Uterus (tissue), 2 donors: ENCODE results near the gene RBM15.

Experiments
- POLR2A ChIP-seq, 2 donors: fragments of 450-650 bp; IDR thresholded peaks; one replicate each; pipeline ENCODE4 v1.6.1; 2016; ENCODE audit warnings: antibody characterized with exemption in 2 of 2, mild to moderate bottlenecking in 1 of 2, moderate library complexity in 1 of 2
- TF ChIP-seq, protein P1 (sequence below), 4 experiments: fragments of 200-600 bp in 2 of 4; fragments of 450-650 bp in 2 of 4; sonication (generic) in 2 of 4; IDR thresholded peaks; one replicate each; pipeline ENCODE4 v1.5.1; 2016 to 2019; ENCODE audit warnings: antibody characterized with exemption in 4 of 4, mild to moderate bottlenecking in 2 of 4, moderate library complexity in 1 of 4

DNA sequence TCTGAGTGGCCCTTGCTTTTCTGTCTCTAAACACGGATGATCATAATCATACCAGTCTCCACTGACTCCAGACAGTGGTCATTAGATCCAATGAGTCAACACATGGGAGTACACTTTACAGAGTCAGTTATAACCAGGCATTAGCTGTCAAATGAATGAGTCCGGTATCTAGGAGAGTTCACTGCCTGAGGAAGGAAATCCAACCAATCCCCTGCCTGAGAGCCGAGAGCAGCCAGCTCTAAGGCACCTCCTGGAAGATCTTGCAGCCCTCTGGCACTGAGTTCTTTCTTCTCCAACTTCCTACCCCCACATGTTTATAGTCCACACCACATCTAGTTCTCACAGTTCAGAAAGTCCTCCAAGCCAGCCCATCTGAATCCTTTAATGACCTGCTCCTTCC lies 29.4 kb upstream of the RBM15 start:
- TF ChIP-seq POLR2A (IDR thresholded peaks at IDR 0.05), result no peak
- TF ChIP-seq, protein P1, sequence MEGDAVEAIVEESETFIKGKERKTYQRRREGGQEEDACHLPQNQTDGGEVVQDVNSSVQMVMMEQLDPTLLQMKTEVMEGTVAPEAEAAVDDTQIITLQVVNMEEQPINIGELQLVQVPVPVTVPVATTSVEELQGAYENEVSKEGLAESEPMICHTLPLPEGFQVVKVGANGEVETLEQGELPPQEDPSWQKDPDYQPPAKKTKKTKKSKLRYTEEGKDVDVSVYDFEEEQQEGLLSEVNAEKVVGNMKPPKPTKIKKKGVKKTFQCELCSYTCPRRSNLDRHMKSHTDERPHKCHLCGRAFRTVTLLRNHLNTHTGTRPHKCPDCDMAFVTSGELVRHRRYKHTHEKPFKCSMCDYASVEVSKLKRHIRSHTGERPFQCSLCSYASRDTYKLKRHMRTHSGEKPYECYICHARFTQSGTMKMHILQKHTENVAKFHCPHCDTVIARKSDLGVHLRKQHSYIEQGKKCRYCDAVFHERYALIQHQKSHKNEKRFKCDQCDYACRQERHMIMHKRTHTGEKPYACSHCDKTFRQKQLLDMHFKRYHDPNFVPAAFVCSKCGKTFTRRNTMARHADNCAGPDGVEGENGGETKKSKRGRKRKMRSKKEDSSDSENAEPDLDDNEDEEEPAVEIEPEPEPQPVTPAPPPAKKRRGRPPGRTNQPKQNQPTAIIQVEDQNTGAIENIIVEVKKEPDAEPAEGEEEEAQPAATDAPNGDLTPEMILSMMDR (IDR thresholded peaks at IDR 0.05), result no peak
